GM23248 (cell line): ENCODE measurements around the gene SPINK4. TPM values are rescaled to one million over a fixed set of nuclear protein-coding genes. Genes with fewer than 3 reads are reported as not detected.
A peak's percentile ranks its signal among the peaks of the same experiment; 100 is the strongest.

Experiments used
- DNase-seq: peaks from one replicate; pipeline ENCODE4 v3.0.0-alpha.2; 2015
- H2AFZ ChIP-seq: fragments of 200-600 bp; sonication (generic); 2 replicates; pipeline ENCODE4 v1.6.1; 2016; ENCODE audit warnings: antibody characterized with exemption
- H3F3A ChIP-seq: fragments of 200-600 bp; sonication (generic); 2 replicates; pipeline ENCODE4 v1.6.1; 2016; ENCODE audit warnings: mild to moderate bottlenecking, antibody characterized with exemption, mixed run types; ENCODE audit not compliant: insufficient read depth
- H3K27ac ChIP-seq: fragments of 200-600 bp; sonication (generic); 2 replicates; pipeline ENCODE4 v1.5.1; 2016; ENCODE audit warnings: mild to moderate bottlenecking
- H3K27me3 ChIP-seq: fragments of 200-600 bp; sonication (generic); replicated peaks from 2 replicates; pipeline ENCODE4 v1.6.1; 2016; ENCODE audit warnings: mild to moderate bottlenecking; ENCODE audit not compliant: insufficient read depth
- H3K36me3 ChIP-seq: fragments of 200-600 bp; sonication (generic); 2 replicates; pipeline ENCODE4 v1.6.1; 2016; ENCODE audit warnings: low read depth, mild to moderate bottlenecking
- H3K4me1 ChIP-seq: fragments of 200-600 bp; sonication (generic); 2 replicates; pipeline ENCODE4 v1.6.1; 2016; ENCODE audit warnings: mild to moderate bottlenecking; ENCODE audit not compliant: insufficient read depth
- H3K4me2 ChIP-seq: fragments of 200-600 bp; sonication (generic); one replicate; pipeline ENCODE4 v1.6.1; 2016; ENCODE audit warnings: mild to moderate bottlenecking; ENCODE audit not compliant: unreplicated experiment
- H3K4me3 ChIP-seq: fragments of 200-600 bp; sonication (generic); 2 replicates; pipeline ENCODE4 v1.5.1; 2016; ENCODE audit warnings: mild to moderate bottlenecking
- H3K79me2 ChIP-seq: fragments of 200-600 bp; sonication (generic); 2 replicates; pipeline ENCODE4 v1.6.1; 2016; ENCODE audit warnings: mild to moderate bottlenecking; ENCODE audit not compliant: insufficient read depth
- H3K9ac ChIP-seq: fragments of 200-600 bp; sonication (generic); 2 replicates; pipeline ENCODE4 v1.6.1; 2016; ENCODE audit warnings: mild to moderate bottlenecking
- H3K9me2 ChIP-seq: fragments of 200-600 bp; sonication (generic); 2 replicates; pipeline ENCODE4 v1.6.1; 2016; ENCODE audit warnings: mixed run types, mild to moderate bottlenecking, moderate library complexity; ENCODE audit not compliant: insufficient read depth
- H3K9me3 ChIP-seq: fragments of 200-600 bp; sonication (generic); one replicate; pipeline ENCODE4 v1.6.1; 2017; ENCODE audit warnings: low read depth
- H4K20me1 ChIP-seq: fragments of 200-600 bp; sonication (generic); 2 replicates; pipeline ENCODE4 v1.6.0; 2016; ENCODE audit not compliant: insufficient read depth
- EZH2 ChIP-seq: fragments of 200-600 bp; sonication (generic); IDR thresholded peaks from 2 replicates; pipeline ENCODE4 v1.6.1; 2018; ENCODE audit warnings: antibody characterized with exemption, mild to moderate bottlenecking; ENCODE audit not compliant: insufficient read depth, poor library complexity, severe bottlenecking
- EZH2phosphoT487 ChIP-seq: fragments of 200-600 bp; sonication (generic); IDR thresholded peaks from 2 replicates; pipeline ENCODE4 v1.6.1; 2018; ENCODE audit warnings: antibody characterized with exemption, moderate library complexity, mild to moderate bottlenecking, low read depth; ENCODE audit not compliant: insufficient read depth
- WGBS, 2 experiments: methylation state at CpG; one replicate each; pipeline ENCODE4 v1.1.6; 2015 to 2017; ENCODE audit warnings: low lambda C conversion rate in 2 of 2, low coverage in 1 of 2; ENCODE audit errors: missing lambda C conversion rate in 2 of 2; 5-methylcytosine and 5-hydroxymethylcytosine counted together
- in situ Hi-C: fragments of 300-500 bp; cut with MboI; formaldehyde crosslinking; loops from 2 replicates; pipeline ENCODE4 v1.15.0; 2020
- polyA plus RNA-seq: library from polyadenylated mRNA; unstranded; fragments of >200 nt; fragmentation: Nextera tagmentation; extraction: Ambion mirVana; gene quantifications from 2 replicates; pipeline ENCODE4 v1.2.1, GENCODE V29; 2016
- total RNA-seq: library from RNA; depleted of rRNA; stranded (reverse); fragments of >200 nt; shearing (Covaris generic); gene quantifications from 2 replicates; pipeline ENCODE4 v1.2.3, GENCODE V29; 2014

SPINK4 gene
- total and polyA plus RNA-seq, 2 experiments from 2014 or later, result not detected

DNA sequence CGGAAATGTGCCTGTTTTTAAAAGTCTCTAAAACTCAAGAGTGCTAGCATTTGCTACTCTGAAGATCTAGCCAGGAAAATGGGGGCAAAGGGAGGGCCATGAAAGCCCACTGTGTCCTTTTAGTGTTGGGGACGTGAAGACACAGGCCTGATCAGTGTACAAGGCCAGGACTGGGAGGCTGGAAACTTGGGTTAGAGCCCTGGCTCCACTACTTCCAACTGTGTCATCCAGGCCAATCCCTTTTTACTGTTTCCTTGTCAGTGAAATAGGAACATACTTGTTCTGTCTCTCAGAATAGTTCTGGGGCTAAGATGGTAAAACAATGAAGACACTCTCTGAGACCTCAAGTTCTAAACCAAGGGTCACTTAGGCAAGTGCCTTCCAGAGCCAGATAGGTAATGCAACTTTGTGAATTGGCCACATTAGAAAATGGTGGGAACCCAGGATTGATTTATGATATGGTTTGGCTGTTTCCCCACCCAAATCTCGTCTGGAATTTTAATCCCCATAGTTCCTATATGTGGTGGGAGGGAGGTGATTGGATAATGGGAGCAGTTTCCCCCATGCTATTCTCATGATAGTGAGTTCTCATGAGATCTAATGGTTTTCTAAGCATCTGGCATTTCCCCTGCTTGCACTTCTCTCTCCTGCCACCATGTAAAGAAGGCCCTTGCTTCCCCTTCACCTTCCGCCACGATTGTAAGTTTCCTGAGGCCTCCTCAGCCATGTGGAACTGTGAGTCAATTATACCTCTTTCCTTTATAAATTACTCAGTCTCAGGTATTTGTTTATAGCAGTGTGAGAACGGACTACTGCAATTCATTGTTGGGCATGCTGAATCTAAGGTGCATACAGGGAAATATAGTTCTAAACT is 42.5 kb upstream of the SPINK4 start:
- WGBS, 2 experiments, result 33 to 41% methylated on average over 6 of the region's 6 CpGs
- no peak for TF ChIP-seq EZH2phosphoT487
- TF ChIP-seq EZH2, result no peak

DNA sequence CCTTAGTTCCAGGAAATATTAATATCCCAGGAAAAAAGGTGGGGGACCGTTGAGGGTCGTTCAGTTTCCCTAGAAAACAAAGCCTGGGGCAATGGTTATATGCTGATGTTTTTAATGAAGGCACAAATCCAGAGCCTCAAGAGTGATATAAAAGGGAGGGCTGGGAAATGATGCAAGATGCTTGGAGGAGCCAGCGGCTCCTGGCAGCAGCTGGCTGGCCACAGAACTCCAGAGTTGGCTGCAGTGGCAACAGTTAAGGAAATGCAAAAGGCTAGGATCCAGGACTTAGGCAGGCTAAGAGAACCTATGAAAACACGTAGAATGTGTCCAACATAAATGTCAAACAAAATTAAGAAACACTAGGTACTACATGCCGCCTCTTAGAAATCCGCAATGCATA is 41.8 kb upstream of the SPINK4 start:
- peak; percentile 87 for DNase-seq
- Histone ChIP-seq H2AFZ (peak overlapping the region; percentile 61), H3K36me3 (no peaks in the 10 kb centered on the region), H3K4me3 (peak overlapping the region; percentile 40), H3K9me2 (no peaks in the 10 kb centered on the region), H3K9me3 (no peaks in the 10 kb centered on the region), H3F3A (peaks cover 33% of the 10 kb centered on the region), H4K20me1 (no peaks in the 10 kb centered on the region), H3K9ac (peak overlapping the region; percentile 59), H3K4me1 (peaks cover 30% of the 10 kb centered on the region), H3K79me2 (no peaks in the 10 kb centered on the region), H3K4me2 (peak overlapping the region; percentile 48), H3K27ac (peak overlapping the region; percentile 76), H3K27me3 (no peaks in the 10 kb centered on the region)
- WGBS, 2 experiments, result 7 to 9% methylated on average over 6 of the region's 6 CpGs
- in situ Hi-C loops, result no loop called here
- TF ChIP-seq EZH2phosphoT487 (no peak), EZH2 (no peak)

More for the DNA sequence above, 42.5 kb upstream of the SPINK4 start:
- Histone ChIP-seq H3K27me3 (no peaks in the 10 kb centered on the region), H3K9ac (peak overlapping the region; percentile 59; the same call in 1 of the 2 replicates), H3K36me3 (no peaks in the 10 kb centered on the region), H3K9me3 (no peaks in the 10 kb centered on the region), H3K27ac (peak overlapping the region; percentile 76), H3K4me1 (peaks cover 30% of the 10 kb centered on the region), H3K79me2 (no peaks in the 10 kb centered on the region), H2AFZ (peak overlapping the region; percentile 72), H4K20me1 (no peaks in the 10 kb centered on the region), H3K4me3 (peak overlapping the region; percentile 40; the same call in 1 of the 2 replicates), H3F3A (peaks cover 33% of the 10 kb centered on the region), H3K4me2 (peak overlapping the region; percentile 48), H3K9me2 (no peaks in the 10 kb centered on the region)
- in situ Hi-C loops, result no loop called here
- no peak for DNase-seq

DNA sequence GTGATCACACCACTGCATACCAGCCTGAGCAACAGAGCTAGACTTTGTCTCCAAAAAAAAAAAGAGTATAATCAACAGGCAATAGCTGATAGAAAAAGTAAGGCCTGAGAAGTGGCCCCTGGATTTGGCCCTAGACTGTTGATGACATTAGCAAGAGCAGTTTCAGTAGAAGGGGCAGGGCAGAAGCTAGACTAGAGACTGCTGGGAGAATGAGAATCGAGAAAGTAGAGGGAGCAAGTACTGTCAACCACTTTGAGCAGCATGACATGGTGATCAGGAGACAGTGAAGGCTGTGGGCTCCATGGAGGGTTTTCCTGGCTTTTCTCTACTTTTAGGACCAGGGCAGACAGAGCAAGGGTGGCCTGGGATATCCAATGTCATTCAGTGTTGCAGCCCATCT is 37.9 kb upstream of the SPINK4 start:
- H3K9me3 ChIP-seq, result no peaks in the 10 kb centered on the region
- H3K9ac ChIP-seq, result no peak overlapping the region
- H4K20me1 ChIP-seq, result no peaks in the 10 kb centered on the region
- H3K4me3 ChIP-seq, result no peak overlapping the region
- no peak overlapping the region for H2AFZ ChIP-seq
- TF ChIP-seq EZH2phosphoT487 (no peak), EZH2 (no peak)
- no peak for DNase-seq
- no peak overlapping the region for H3K4me2 ChIP-seq
- no peaks in the 10 kb centered on the region for H3K9me2 ChIP-seq
- H3K36me3 ChIP-seq, result no peaks in the 10 kb centered on the region
- H3K79me2 ChIP-seq, result no peaks in the 10 kb centered on the region
- H3F3A ChIP-seq, result peaks cover 26% of the 10 kb centered on the region
- 85 to 89% methylated on average over 1 of the region's 1 CpG for WGBS, 2 experiments
- in situ Hi-C loops, result no loop called here
- H3K4me1 ChIP-seq, result peaks cover 23% of the 10 kb centered on the region
- H3K27ac ChIP-seq, result no peak overlapping the region
- no peaks in the 10 kb centered on the region for H3K27me3 ChIP-seq

- H4K20me1 ChIP-seq, result no peaks in the 10 kb centered on the region
- WGBS, 2 experiments, result 66 to 67% methylated on average over 11 of the region's 11 CpGs
- H3K36me3 ChIP-seq, result no peaks in the 10 kb centered on the region
- in situ Hi-C loops, result no loop called here
- peaks cover 16% of the 10 kb centered on the region for H3K4me1 ChIP-seq
- TF ChIP-seq EZH2phosphoT487, result no peak
- TF ChIP-seq EZH2, result no peak
- H3K27me3 ChIP-seq, result no peaks in the 10 kb centered on the region
- H2AFZ ChIP-seq, result 0 out of 2 replicates have a peak overlapping the region, but pooled peaks have one; percentile 11
- DNase-seq, result peak; percentile 47
- H3K27ac ChIP-seq, result no peak overlapping the region
- H3K4me3 ChIP-seq, result no peak overlapping the region
- H3K4me2 ChIP-seq, result no peak overlapping the region
- H3K9me3 ChIP-seq, result no peaks in the 10 kb centered on the region
- no peaks in the 10 kb centered on the region for H3K79me2 ChIP-seq
- peaks cover 21% of the 10 kb centered on the region for H3F3A ChIP-seq
- no peaks in the 10 kb centered on the region for H3K9me2 ChIP-seq
- no peak overlapping the region for H3K9ac ChIP-seq
Observed at GRCh38 chr9:33202552-33203201, 37.3 kb upstream of the SPINK4 start.
